Measurements from ENCODE around the gene NR5A2. TPM values are rescaled to one million over a fixed set of nuclear protein-coding genes. Genes with fewer than 3 reads are reported as not detected.

NR5A2 gene
- total and polyA plus RNA-seq, 7 donors = 0.49 to 13.8 (median 1.9) TPM

DNA sequence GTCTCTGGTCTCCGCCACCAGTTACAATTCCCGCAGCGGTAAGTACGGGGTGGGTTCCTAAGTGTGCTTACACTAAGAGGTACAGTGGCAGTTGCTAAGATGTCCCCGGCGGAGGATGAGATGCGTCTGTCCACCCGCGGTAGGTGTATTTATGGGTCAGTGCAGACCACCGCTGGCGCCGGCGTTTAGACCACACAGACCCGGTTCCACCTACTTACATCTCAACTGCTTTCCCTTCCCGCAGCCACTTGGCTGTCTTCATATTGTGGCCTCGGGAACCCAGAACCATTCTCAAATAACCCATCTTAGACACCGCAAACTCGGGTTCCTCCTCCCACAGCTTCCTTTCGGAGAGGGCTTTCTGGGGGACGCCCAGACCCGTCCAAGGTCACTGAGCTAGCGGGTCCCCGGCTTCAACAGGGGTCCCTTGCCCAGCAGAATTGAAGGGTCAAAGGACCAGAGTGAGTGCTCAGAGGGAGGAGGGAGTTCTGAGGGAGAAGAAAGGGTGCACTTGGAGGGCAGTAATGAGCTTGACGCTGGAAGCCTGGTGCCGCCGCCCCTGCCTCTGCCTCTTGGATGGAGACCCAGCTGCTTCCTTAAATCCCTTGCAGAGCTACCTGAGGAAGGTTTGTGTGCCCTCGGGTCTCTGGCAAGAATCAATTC lies 8.6 kb downstream of the NR5A2 start:
- TF ChIP-seq CTCF (IDR thresholded peaks at IDR 0.05) = no peak
- no peak for TF ChIP-seq EP300 (IDR thresholded peaks at IDR 0.05)
- TF ChIP-seq POLR2A (IDR thresholded peaks at IDR 0.05) = no peak
- TF ChIP-seq POLR2AphosphoS5 (IDR thresholded peaks at IDR 0.05) = no peak
- Histone ChIP-seq H3K27ac (no peak overlapping the region), H3K9me3 (no peaks in the 10 kb centered on the region), H3K36me3 (no peaks in the 10 kb centered on the region), H3K27me3 (peaks cover 39 to 99% (median 84%) of the 10 kb centered on the region in 3 donors), H3K4me1 (peaks cover 0 to 48% (median 40%) of the 10 kb centered on the region in 4 donors), H3K4me3 (no peak overlapping the region)
- intact Hi-C loops (cut with DNase I) = no loop called here
- 9 to 11% methylated on average over 27 of the region's 27 CpGs for WGBS, 2 donors
- no peak for DNase-seq

GRCh38 chr1:200036619-200037270 lies 9.2 kb downstream of the NR5A2 start:
- 8 to 21% methylated on average over 18 of the region's 18 CpGs for WGBS, 2 donors
- DNase-seq = no peak
- Histone ChIP-seq H3K9me3 (no peaks in the 10 kb centered on the region), H3K36me3 (no peaks in the 10 kb centered on the region), H3K27ac (no peak overlapping the region), H3K27me3 (peaks cover 45 to 100% (median 91%) of the 10 kb centered on the region in 3 donors), H3K4me3 (no peak overlapping the region), H3K4me1 (peaks cover 0 to 50% (median 40%) of the 10 kb centered on the region in 4 donors)
- TF ChIP-seq POLR2A (IDR thresholded peaks at IDR 0.05) (no peak), POLR2AphosphoS5 (IDR thresholded peaks at IDR 0.05) (no peak), CTCF (IDR thresholded peaks at IDR 0.05) (no peak), EP300 (IDR thresholded peaks at IDR 0.05) (no peak)
- intact Hi-C loops (cut with DNase I) = no loop called here

DNA sequence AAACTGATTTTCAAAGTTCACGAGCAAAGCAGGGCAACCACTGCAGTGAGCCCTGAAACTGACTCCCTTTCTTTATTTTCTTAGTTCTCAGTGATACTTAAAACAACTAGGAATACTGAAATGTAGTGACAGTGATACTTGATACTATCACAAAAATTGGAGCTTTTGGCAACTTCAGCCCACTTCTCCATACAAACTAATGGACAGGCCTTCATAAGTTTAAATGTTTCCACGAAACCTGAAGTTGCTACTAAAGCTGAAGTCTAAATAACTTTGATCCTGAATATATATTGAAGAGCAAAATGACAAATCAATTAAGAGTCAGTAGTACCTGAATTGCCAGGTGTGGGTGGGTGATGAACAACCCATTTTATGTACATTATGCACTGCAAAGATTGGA lies 10.0 kb downstream of the NR5A2 start:
- intact Hi-C loops (cut with DNase I) = no loop called here
- no peak for DNase-seq
- peaks cover 0 to 56% (median 47%) of the 10 kb centered on the region in 4 donors for H3K4me1 ChIP-seq
- H3K4me3 ChIP-seq = no peak overlapping the region
- H3K36me3 ChIP-seq = no peaks in the 10 kb centered on the region
- H3K9me3 ChIP-seq = no peaks in the 10 kb centered on the region
- peaks cover 53 to 100% (median 95%) of the 10 kb centered on the region in 3 donors for H3K27me3 ChIP-seq
- WGBS, 2 donors = 25 to 73% methylated on average over 2 of the region's 2 CpGs
- no peak for TF ChIP-seq EP300 (IDR thresholded peaks at IDR 0.05)
- no peak for TF ChIP-seq POLR2A (IDR thresholded peaks at IDR 0.05)
- no peak for TF ChIP-seq POLR2AphosphoS5 (IDR thresholded peaks at IDR 0.05)
- no peak for TF ChIP-seq CTCF (IDR thresholded peaks at IDR 0.05)
- no peak overlapping the region for H3K27ac ChIP-seq

GRCh38 chr1:200037904-200038303 lies 10.4 kb downstream of the NR5A2 start:
- TF ChIP-seq EP300 (IDR thresholded peaks at IDR 0.05) = no peak
- no peak for TF ChIP-seq POLR2AphosphoS5 (IDR thresholded peaks at IDR 0.05)
- no peak overlapping the region for H3K27ac ChIP-seq
- no peak for DNase-seq
- no peak overlapping the region for H3K4me3 ChIP-seq
- no peaks in the 10 kb centered on the region for H3K9me3 ChIP-seq
- 29 to 45% methylated on average over 8 of the region's 8 CpGs for WGBS, 2 donors
- peaks cover 0 to 60% (median 51%) of the 10 kb centered on the region in 4 donors for H3K4me1 ChIP-seq
- no peaks in the 10 kb centered on the region for H3K36me3 ChIP-seq
- intact Hi-C loops (cut with DNase I) = no loop called here
- H3K27me3 ChIP-seq = peaks cover 55 to 100% (median 96%) of the 10 kb centered on the region in 3 donors

DNA sequence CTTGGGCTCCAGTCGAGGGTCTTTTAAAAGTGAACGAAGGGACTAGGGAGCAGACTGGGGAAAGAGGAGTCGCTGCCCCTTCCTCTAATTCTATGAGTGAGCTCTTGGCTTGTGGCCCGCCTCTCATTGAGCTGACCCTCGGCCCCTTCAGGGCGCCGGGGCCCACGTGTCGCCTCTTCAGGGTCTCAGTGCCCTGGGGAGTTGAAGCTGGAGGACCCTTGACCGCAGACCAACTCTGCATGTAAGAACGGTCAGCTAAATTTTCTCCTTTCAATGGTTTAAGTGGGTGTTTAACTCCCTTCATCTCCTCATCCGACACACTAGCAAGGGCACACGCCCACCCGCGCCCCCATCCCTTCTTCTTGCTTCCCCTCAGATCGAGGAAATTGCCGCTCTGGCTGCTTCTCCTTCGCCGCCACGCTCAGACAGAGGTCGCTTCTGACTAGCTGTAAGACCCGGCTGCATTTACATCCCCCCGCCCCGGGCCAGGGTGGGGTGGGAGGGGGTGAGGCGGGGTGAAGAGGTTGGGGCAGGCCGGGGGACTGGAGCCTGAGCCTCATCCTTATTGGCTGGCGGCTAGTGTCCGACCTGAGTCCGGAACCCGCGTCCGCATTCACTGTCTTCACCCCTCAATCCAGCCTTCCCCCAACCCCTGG lies 10.9 kb downstream of the NR5A2 start:
- intact Hi-C loops (cut with DNase I) = no loop called here
- H3K4me3 ChIP-seq = peak overlapping the region in 3 of 4 donors; percentile 38 to 52 (median 52)
- peaks cover 0 to 64% (median 55%) of the 10 kb centered on the region in 4 donors for H3K4me1 ChIP-seq
- H3K36me3 ChIP-seq = no peaks in the 10 kb centered on the region
- H3K9me3 ChIP-seq = no peaks in the 10 kb centered on the region
- WGBS, 2 donors = 13 to 19% methylated on average over 32 of the region's 32 CpGs
- peaks cover 61 to 100% (median 96%) of the 10 kb centered on the region in 3 donors for H3K27me3 ChIP-seq
- DNase-seq = no peak
- TF ChIP-seq EP300 (IDR thresholded peaks at IDR 0.05) = no peak
- TF ChIP-seq POLR2AphosphoS5 (IDR thresholded peaks at IDR 0.05) = no peak
- H3K27ac ChIP-seq = no peak overlapping the region
